ENCODE data around the gene PLEKHA7. TPM values are rescaled to one million over a fixed set of nuclear protein-coding genes. Genes with fewer than 3 reads are reported as not detected.

PLEKHA7 gene
- total RNA-seq, 2 donors from 2014 or later, result 55.6 to 65.9 TPM

DNA sequence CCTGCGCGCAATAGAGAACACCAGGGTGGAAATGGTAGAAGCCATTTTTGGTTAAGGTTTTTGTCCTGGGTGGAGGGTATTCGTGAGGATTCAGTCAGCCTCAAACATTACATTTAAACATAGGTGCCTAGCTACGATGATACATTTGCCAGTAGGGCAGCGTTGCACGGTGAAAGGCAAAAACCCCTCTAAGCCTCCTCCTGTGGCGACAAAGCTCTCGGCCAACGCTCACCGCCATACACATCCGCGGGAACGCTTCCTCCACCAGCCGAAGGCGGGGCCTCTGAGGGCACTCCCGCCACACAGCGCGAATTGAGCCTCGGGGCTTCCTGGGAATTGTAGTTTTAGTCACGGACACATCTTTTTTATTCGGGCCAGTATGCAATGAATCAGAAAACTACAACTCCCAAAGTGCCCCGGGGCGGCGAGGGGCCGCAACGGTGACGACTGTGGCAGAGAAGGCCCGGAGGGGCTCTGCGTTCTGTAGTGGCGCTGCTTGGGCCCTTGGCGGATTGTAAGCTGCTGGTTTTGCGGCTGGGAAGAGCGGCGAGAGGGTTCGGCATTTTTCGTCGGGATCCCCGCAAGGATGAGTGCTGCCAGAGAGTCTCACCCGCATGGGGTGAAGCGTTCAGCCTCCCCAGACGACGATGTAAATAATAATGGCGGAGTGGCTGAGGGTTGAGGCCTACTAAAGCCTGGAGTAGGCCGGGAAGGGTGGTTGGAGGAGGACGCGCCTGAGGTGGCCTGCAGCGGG lies 275.8 kb downstream of the PLEKHA7 start, which contains the start of gene C11orf58:
Gene C11orf58 (plus strand): TSS at position 455 of the 754 bp plus-strand sequence. CDS start 132 bp downstream, at position 587.
- TF ChIP-seq, protein P1, sequence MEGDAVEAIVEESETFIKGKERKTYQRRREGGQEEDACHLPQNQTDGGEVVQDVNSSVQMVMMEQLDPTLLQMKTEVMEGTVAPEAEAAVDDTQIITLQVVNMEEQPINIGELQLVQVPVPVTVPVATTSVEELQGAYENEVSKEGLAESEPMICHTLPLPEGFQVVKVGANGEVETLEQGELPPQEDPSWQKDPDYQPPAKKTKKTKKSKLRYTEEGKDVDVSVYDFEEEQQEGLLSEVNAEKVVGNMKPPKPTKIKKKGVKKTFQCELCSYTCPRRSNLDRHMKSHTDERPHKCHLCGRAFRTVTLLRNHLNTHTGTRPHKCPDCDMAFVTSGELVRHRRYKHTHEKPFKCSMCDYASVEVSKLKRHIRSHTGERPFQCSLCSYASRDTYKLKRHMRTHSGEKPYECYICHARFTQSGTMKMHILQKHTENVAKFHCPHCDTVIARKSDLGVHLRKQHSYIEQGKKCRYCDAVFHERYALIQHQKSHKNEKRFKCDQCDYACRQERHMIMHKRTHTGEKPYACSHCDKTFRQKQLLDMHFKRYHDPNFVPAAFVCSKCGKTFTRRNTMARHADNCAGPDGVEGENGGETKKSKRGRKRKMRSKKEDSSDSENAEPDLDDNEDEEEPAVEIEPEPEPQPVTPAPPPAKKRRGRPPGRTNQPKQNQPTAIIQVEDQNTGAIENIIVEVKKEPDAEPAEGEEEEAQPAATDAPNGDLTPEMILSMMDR (IDR thresholded peaks at IDR 0.05), result no peak
- DNase-seq, result peak; percentile 97
- Histone ChIP-seq H3K4me3 (peak within 1 kb of the TSS; percentile 79), H3K27me3 (no peaks in the 10 kb centered on the region), H3K36me3 (no peaks in the 10 kb centered on the region), H3K9ac (ENCODE audit: low read depth in 2 of 2, low read length in 2 of 2) (peak within 1 kb of the TSS; percentile 78 to 96), H3K9me3 (no peaks in the 10 kb centered on the region), H3K27ac (peak within 1 kb of the TSS; percentile 84), H3K4me1 (no peaks in the 10 kb centered on the region)
- intact Hi-C loops (cut with DNase I), result no loop called here

GRCh38 chr11:16737818-16738192 lies 276.4 kb downstream of the PLEKHA7 start:
- Histone ChIP-seq H3K9ac (ENCODE audit: low read depth in 2 of 2, low read length in 2 of 2) (peak overlapping the region; percentile 78 to 96), H3K27me3 (no peaks in the 10 kb centered on the region), H3K27ac (peak overlapping the region; percentile 84), H3K4me3 (peak overlapping the region; percentile 79), H3K4me1 (no peaks in the 10 kb centered on the region), H3K9me3 (no peaks in the 10 kb centered on the region), H3K36me3 (no peaks in the 10 kb centered on the region)
- intact Hi-C loops (cut with DNase I), result no loop called here
- TF ChIP-seq, protein P1 (IDR thresholded peaks at IDR 0.05), result no peak
- DNase-seq, result no peak

Other genes starting within 250 kb of the PLEKHA7 start
- gene RPS13, start 63.3 kb upstream of the PLEKHA7 start, total RNA-seq, result 100 to 1,000 TPM; 749 to 843 TPM
- 10 to 100 TPM; 41.3 to 68.9 TPM for gene PIK3C2A, start 193.6 kb upstream of the PLEKHA7 start, total RNA-seq